Measurements from ENCODE around the gene MYL5.

GRCh38 chr4:703336-704197 is 29.2 kb downstream of the MYL5 start:
- TF ChIP-seq CTCF (IDR thresholded peaks at IDR 0.05) (no peak), POLR2A (IDR thresholded peaks at IDR 0.05) (no peak)
